PFSK-1 (cell line): ENCODE measurements around the gene FOXF2.

Experiments used
- FOXP2 ChIP-seq: optimal IDR thresholded peaks from 2 replicates; pipeline ENCODE3; 2011; ENCODE audit warnings: borderline replicate concordance, control low read depth, inconsistent platforms; ENCODE audit not compliant: insufficient read depth; ENCODE audit errors: extremely low read length, extremely low read depth
- POLR2AphosphoS5 ChIP-seq: IDR thresholded peaks from 2 replicates; pipeline ENCODE4 v1.6.1; 2012; ENCODE audit warnings: low read depth, mild to moderate bottlenecking, control low read depth, low read length, moderate library complexity
- SIN3A ChIP-seq: IDR thresholded peaks from 2 replicates; pipeline ENCODE4 v1.6.1; 2012; ENCODE audit warnings: mild to moderate bottlenecking, low read length, moderate library complexity, borderline replicate concordance; ENCODE audit not compliant: insufficient read depth
- TAF1 ChIP-seq: IDR thresholded peaks from 2 replicates; pipeline ENCODE4 v1.6.1; 2012; ENCODE audit warnings: low read length, control low read depth, borderline replicate concordance; ENCODE audit not compliant: insufficient read depth
- TF ChIP-seq, protein P1 (sequence below), 2 experiments: IDR thresholded peaks; 2 replicates each; pipeline versions ENCODE4 v1.6.1 to v1.8.0; 2011 to 2012; ENCODE audit warnings: low read depth in 2 of 2, low read length in 2 of 2, control low read depth in 1 of 2, inconsistent platforms in 1 of 2, mild to moderate bottlenecking in 1 of 2, moderate library complexity in 1 of 2; ENCODE audit not compliant: insufficient read depth in 1 of 2

Gene FOXF2

DNA sequence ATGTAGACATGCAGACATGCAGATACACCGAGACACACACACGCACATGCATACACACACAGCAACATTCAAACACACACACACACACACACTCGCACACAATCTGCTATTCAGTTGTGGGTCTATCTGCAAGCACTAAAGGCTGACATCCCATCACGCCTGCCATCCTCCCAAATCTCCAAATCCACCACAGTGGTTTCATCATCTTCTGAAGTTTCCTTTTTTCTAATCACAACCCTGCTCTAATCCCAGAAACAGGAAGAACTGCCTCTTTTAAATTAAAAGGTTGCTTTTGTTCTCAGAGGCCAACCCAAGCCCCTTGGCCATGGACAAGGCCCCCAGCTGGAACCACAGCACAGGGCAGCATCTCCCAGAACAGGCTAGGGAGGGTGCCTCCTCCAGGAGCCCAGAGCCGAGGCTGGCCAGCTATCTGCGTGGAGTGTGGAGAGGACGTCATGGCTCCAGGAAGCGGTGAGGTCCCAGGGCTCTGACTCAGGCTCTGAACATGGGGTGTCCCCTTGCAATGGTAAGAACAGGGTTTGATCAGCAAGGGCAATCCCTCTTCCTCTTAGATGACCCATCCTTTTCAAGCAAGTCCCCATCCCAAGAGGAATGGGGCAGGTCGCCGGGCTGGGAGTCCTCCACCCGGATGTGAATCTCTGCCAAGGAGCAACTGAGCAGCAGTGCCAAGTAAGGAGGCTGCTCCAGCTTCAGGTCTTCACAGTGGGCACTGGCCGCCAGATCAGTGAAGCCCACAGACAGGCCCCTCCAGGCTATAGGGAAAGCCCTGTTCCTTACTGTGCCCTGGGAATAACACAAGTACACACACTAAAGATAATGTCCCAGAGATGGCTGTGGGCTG lies 14.7 kb downstream of the FOXF2 start:
- TF ChIP-seq TAF1 (no peak), FOXP2 (no peak), POLR2AphosphoS5 (no peak), SIN3A (no peak)
- TF ChIP-seq, protein P1, sequence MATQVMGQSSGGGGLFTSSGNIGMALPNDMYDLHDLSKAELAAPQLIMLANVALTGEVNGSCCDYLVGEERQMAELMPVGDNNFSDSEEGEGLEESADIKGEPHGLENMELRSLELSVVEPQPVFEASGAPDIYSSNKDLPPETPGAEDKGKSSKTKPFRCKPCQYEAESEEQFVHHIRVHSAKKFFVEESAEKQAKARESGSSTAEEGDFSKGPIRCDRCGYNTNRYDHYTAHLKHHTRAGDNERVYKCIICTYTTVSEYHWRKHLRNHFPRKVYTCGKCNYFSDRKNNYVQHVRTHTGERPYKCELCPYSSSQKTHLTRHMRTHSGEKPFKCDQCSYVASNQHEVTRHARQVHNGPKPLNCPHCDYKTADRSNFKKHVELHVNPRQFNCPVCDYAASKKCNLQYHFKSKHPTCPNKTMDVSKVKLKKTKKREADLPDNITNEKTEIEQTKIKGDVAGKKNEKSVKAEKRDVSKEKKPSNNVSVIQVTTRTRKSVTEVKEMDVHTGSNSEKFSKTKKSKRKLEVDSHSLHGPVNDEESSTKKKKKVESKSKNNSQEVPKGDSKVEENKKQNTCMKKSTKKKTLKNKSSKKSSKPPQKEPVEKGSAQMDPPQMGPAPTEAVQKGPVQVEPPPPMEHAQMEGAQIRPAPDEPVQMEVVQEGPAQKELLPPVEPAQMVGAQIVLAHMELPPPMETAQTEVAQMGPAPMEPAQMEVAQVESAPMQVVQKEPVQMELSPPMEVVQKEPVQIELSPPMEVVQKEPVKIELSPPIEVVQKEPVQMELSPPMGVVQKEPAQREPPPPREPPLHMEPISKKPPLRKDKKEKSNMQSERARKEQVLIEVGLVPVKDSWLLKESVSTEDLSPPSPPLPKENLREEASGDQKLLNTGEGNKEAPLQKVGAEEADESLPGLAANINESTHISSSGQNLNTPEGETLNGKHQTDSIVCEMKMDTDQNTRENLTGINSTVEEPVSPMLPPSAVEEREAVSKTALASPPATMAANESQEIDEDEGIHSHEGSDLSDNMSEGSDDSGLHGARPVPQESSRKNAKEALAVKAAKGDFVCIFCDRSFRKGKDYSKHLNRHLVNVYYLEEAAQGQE (IDR thresholded peaks at IDR 0.05; ENCODE audit: insufficient read depth in 1 of 2, low read depth in 2 of 2, low read length in 2 of 2): no peak

DNA sequence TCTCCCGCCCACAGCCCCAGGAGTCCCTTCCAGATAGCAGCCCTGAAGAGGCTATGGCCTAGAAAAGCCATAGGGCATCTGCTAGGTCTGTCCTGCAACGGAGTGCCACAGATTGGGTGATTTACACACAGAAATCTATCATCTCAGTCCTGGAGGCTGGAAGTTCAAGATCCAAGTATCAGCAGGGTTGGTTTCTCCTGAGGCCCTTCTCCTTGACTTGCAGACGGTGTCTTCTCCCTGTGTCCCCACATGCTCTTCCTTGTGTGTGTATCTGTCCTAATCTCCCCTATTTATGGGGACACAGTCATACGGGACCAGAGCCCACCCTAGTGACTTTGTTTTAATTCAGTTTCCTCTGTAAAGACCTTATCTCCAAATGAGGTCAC lies 15.3 kb downstream of the FOXF2 start:
- no peak for TF ChIP-seq FOXP2
- TF ChIP-seq SIN3A: no peak
- TF ChIP-seq, protein P1 (IDR thresholded peaks at IDR 0.05; ENCODE audit: insufficient read depth in 1 of 2, low read depth in 2 of 2, low read length in 2 of 2): no peak
- TF ChIP-seq POLR2AphosphoS5: no peak
- no peak for TF ChIP-seq TAF1

DNA sequence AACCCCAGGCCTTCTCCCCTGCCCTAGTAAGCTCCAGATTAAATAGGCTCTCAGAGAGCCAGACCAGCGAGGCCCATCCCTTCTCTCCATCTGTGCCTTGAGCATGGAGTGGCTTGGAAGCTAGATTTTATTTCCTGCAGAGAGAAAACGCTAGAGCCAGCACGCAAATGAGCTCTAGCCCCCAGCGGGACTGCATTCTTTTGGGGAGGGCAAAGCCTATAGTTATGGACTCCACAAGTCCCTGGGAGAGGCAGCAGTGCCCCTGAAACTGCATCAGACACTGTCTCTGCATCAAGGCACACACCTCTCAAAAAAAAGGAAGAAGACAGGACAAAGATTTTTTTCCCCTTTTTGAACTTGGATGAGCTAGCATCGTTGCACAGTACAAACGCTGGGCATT lies 15.8 kb downstream of the FOXF2 start:
- no peak for TF ChIP-seq POLR2AphosphoS5
- TF ChIP-seq FOXP2: no peak
- TF ChIP-seq SIN3A: no peak
- TF ChIP-seq TAF1: no peak
- TF ChIP-seq, protein P1 (IDR thresholded peaks at IDR 0.05; ENCODE audit: insufficient read depth in 1 of 2, low read depth in 2 of 2, low read length in 2 of 2): no peak

DNA sequence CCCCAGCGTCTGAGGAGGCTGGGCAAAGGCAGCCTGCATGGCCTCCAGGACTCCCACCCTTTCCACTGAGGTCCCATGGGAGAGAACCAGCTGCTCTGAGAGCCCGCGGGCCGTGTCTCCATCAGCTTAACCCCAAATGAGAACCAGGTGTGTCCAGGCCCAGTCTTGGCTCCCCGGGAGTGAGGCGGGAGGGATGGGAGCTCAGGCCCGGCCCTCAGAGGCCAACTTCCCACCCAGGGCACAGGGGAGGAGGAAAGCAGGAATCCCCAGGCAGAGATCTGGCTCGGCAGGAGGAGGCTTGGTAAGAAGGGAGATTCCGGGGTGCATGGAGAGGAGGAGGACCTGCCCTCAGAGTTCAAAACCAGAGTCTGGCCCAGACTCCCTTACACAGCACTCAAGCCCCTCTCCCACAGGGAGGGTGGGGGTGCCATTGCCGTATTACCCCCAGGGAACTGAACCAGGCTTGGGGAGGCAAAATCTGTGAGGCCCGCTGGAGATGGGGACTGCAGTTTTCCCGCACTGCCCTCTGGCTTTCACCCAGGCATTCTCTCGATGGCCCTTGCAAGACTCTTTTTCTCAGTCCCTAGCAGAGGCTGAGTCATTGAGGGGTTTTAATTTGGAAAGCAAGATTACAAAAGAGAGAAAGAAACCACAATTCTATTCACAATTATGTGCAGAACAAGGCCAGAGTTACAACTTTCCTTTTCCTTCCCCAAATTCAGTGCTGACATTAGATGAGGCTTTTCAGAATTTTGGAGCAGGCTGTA lies 17.1 kb downstream of the FOXF2 start:
- TF ChIP-seq, protein P1 (IDR thresholded peaks at IDR 0.05; ENCODE audit: insufficient read depth in 1 of 2, low read depth in 2 of 2, low read length in 2 of 2): no peak
- TF ChIP-seq FOXP2 (no peak), TAF1 (no peak), SIN3A (no peak)
